Measurements from ENCODE around the gene ZNF519. TPM values are rescaled to one million over a fixed set of nuclear protein-coding genes. Genes with fewer than 3 reads are reported as not detected.
"Not testable (repeated sequence)": the region's sequence is repeated elsewhere in the genome, so short reads cannot be mapped to it uniquely, and the experiment has no call there.

Gene ZNF519
- total RNA-seq, 1 donor from 2014 or later, result 6.3 TPM

GRCh38 chr18:14147935-14148865 is 16.0 kb upstream of the ZNF519 start:
- not testable (repeated sequence) for H3K27ac ChIP-seq (ENCODE audit: low read depth, low read length); H3K36me3 ChIP-seq (ENCODE audit: control insufficient read depth in 3 of 3, insufficient read depth in 3 of 3, low read length in 3 of 3); H3K4me1 ChIP-seq (ENCODE audit: control insufficient read depth in 3 of 3, insufficient read depth in 3 of 3, low read length in 3 of 3); H3K27me3 ChIP-seq (ENCODE audit: control insufficient read depth in 3 of 3, insufficient read depth in 3 of 3, low read length in 3 of 3); H3K4me3 ChIP-seq (ENCODE audit: low read length in 3 of 3); H3K9me3 ChIP-seq (ENCODE audit: control insufficient read depth in 3 of 3, low read length in 3 of 3); H3K9ac ChIP-seq (ENCODE audit: low read depth in 1 of 3, low read length in 3 of 3)

- H3K9ac ChIP-seq (ENCODE audit: low read depth in 1 of 3, low read length in 3 of 3); H3K36me3 ChIP-seq (ENCODE audit: control insufficient read depth in 3 of 3, insufficient read depth in 3 of 3, low read length in 3 of 3); H3K27ac ChIP-seq (ENCODE audit: low read depth, low read length); H3K9me3 ChIP-seq (ENCODE audit: control insufficient read depth in 3 of 3, low read length in 3 of 3); H3K27me3 ChIP-seq (ENCODE audit: control insufficient read depth in 3 of 3, insufficient read depth in 3 of 3, low read length in 3 of 3); H3K4me3 ChIP-seq (ENCODE audit: low read length in 3 of 3); H3K4me1 ChIP-seq (ENCODE audit: control insufficient read depth in 3 of 3, insufficient read depth in 3 of 3, low read length in 3 of 3): not testable (repeated sequence)
Observed at GRCh38 chr18:14146771-14147170, 14.5 kb upstream of the ZNF519 start.

- H3K4me3 ChIP-seq (ENCODE audit: low read length in 3 of 3); H3K9me3 ChIP-seq (ENCODE audit: control insufficient read depth in 3 of 3, low read length in 3 of 3); H3K4me1 ChIP-seq (ENCODE audit: control insufficient read depth in 3 of 3, insufficient read depth in 3 of 3, low read length in 3 of 3); H3K27me3 ChIP-seq (ENCODE audit: control insufficient read depth in 3 of 3, insufficient read depth in 3 of 3, low read length in 3 of 3); H3K27ac ChIP-seq (ENCODE audit: low read depth, low read length); H3K36me3 ChIP-seq (ENCODE audit: control insufficient read depth in 3 of 3, insufficient read depth in 3 of 3, low read length in 3 of 3); H3K9ac ChIP-seq (ENCODE audit: low read depth in 1 of 3, low read length in 3 of 3): not testable (repeated sequence)
Observed at GRCh38 chr18:14145581-14146338, 13.5 kb upstream of the ZNF519 start.

- not testable (repeated sequence) for H3K9ac ChIP-seq (ENCODE audit: low read depth in 1 of 3, low read length in 3 of 3); H3K4me1 ChIP-seq (ENCODE audit: control insufficient read depth in 3 of 3, insufficient read depth in 3 of 3, low read length in 3 of 3); H3K36me3 ChIP-seq (ENCODE audit: control insufficient read depth in 3 of 3, insufficient read depth in 3 of 3, low read length in 3 of 3); H3K27ac ChIP-seq (ENCODE audit: low read depth, low read length); H3K9me3 ChIP-seq (ENCODE audit: control insufficient read depth in 3 of 3, low read length in 3 of 3); H3K4me3 ChIP-seq (ENCODE audit: low read length in 3 of 3); H3K27me3 ChIP-seq (ENCODE audit: control insufficient read depth in 3 of 3, insufficient read depth in 3 of 3, low read length in 3 of 3)
Observed at GRCh38 chr18:14145021-14145420, 12.8 kb upstream of the ZNF519 start.

GRCh38 chr18:14144628-14144895 is 12.3 kb upstream of the ZNF519 start:
- Histone ChIP-seq H3K9ac (ENCODE audit: low read depth in 1 of 3, low read length in 3 of 3) (no peak overlapping the region), H3K27ac (ENCODE audit: low read depth, low read length) (no peak overlapping the region), H3K4me1 (ENCODE audit: control insufficient read depth in 3 of 3, insufficient read depth in 3 of 3, low read length in 3 of 3) (no peaks in the 10 kb centered on the region)

GRCh38 chr18:14143871-14144627 is 11.8 kb upstream of the ZNF519 start:
- H3K4me3 ChIP-seq (ENCODE audit: low read length in 3 of 3); H3K27ac ChIP-seq (ENCODE audit: low read depth, low read length); H3K9me3 ChIP-seq (ENCODE audit: control insufficient read depth in 3 of 3, low read length in 3 of 3); H3K36me3 ChIP-seq (ENCODE audit: control insufficient read depth in 3 of 3, insufficient read depth in 3 of 3, low read length in 3 of 3); H3K27me3 ChIP-seq (ENCODE audit: control insufficient read depth in 3 of 3, insufficient read depth in 3 of 3, low read length in 3 of 3); H3K9ac ChIP-seq (ENCODE audit: low read depth in 1 of 3, low read length in 3 of 3); H3K4me1 ChIP-seq (ENCODE audit: control insufficient read depth in 3 of 3, insufficient read depth in 3 of 3, low read length in 3 of 3): not testable (repeated sequence)

More at GRCh38 chr18:14144628-14144895, 12.3 kb upstream of the ZNF519 start:
- Histone ChIP-seq H3K27me3 (ENCODE audit: control insufficient read depth in 3 of 3, insufficient read depth in 3 of 3, low read length in 3 of 3) (no peaks in the 10 kb centered on the region), H3K9me3 (ENCODE audit: control insufficient read depth in 3 of 3, low read length in 3 of 3) (no peaks in the 10 kb centered on the region), H3K36me3 (ENCODE audit: control insufficient read depth in 3 of 3, insufficient read depth in 3 of 3, low read length in 3 of 3) (no peaks in the 10 kb centered on the region), H3K4me3 (ENCODE audit: low read length in 3 of 3) (no peak overlapping the region)

- not testable (repeated sequence) for H3K4me3 ChIP-seq (ENCODE audit: low read length in 3 of 3); H3K4me1 ChIP-seq (ENCODE audit: control insufficient read depth in 3 of 3, insufficient read depth in 3 of 3, low read length in 3 of 3); H3K27ac ChIP-seq (ENCODE audit: low read depth, low read length); H3K9ac ChIP-seq (ENCODE audit: low read depth in 1 of 3, low read length in 3 of 3); H3K36me3 ChIP-seq (ENCODE audit: control insufficient read depth in 3 of 3, insufficient read depth in 3 of 3, low read length in 3 of 3); H3K27me3 ChIP-seq (ENCODE audit: control insufficient read depth in 3 of 3, insufficient read depth in 3 of 3, low read length in 3 of 3); H3K9me3 ChIP-seq (ENCODE audit: control insufficient read depth in 3 of 3, low read length in 3 of 3)
Observed at GRCh38 chr18:14143396-14143795, 11.2 kb upstream of the ZNF519 start.

GRCh38 chr18:14142177-14142576 is 9.9 kb upstream of the ZNF519 start:
- H3K9ac ChIP-seq (ENCODE audit: low read depth in 1 of 3, low read length in 3 of 3); H3K36me3 ChIP-seq (ENCODE audit: control insufficient read depth in 3 of 3, insufficient read depth in 3 of 3, low read length in 3 of 3); H3K9me3 ChIP-seq (ENCODE audit: control insufficient read depth in 3 of 3, low read length in 3 of 3); H3K4me1 ChIP-seq (ENCODE audit: control insufficient read depth in 3 of 3, insufficient read depth in 3 of 3, low read length in 3 of 3); H3K27me3 ChIP-seq (ENCODE audit: control insufficient read depth in 3 of 3, insufficient read depth in 3 of 3, low read length in 3 of 3); H3K4me3 ChIP-seq (ENCODE audit: low read length in 3 of 3); H3K27ac ChIP-seq (ENCODE audit: low read depth, low read length): not testable (repeated sequence)

- H3K9ac ChIP-seq (ENCODE audit: low read depth in 1 of 3, low read length in 3 of 3); H3K9me3 ChIP-seq (ENCODE audit: control insufficient read depth in 3 of 3, low read length in 3 of 3); H3K4me3 ChIP-seq (ENCODE audit: low read length in 3 of 3); H3K27ac ChIP-seq (ENCODE audit: low read depth, low read length); H3K4me1 ChIP-seq (ENCODE audit: control insufficient read depth in 3 of 3, insufficient read depth in 3 of 3, low read length in 3 of 3); H3K36me3 ChIP-seq (ENCODE audit: control insufficient read depth in 3 of 3, insufficient read depth in 3 of 3, low read length in 3 of 3); H3K27me3 ChIP-seq (ENCODE audit: control insufficient read depth in 3 of 3, insufficient read depth in 3 of 3, low read length in 3 of 3): not testable (repeated sequence)
Observed at GRCh38 chr18:14139583-14139982, 7.3 kb upstream of the ZNF519 start.

- not testable (repeated sequence) for H3K4me1 ChIP-seq (ENCODE audit: control insufficient read depth in 3 of 3, insufficient read depth in 3 of 3, low read length in 3 of 3); H3K27ac ChIP-seq (ENCODE audit: low read depth, low read length); H3K4me3 ChIP-seq (ENCODE audit: low read length in 3 of 3); H3K9me3 ChIP-seq (ENCODE audit: control insufficient read depth in 3 of 3, low read length in 3 of 3); H3K9ac ChIP-seq (ENCODE audit: low read depth in 1 of 3, low read length in 3 of 3); H3K27me3 ChIP-seq (ENCODE audit: control insufficient read depth in 3 of 3, insufficient read depth in 3 of 3, low read length in 3 of 3); H3K36me3 ChIP-seq (ENCODE audit: control insufficient read depth in 3 of 3, insufficient read depth in 3 of 3, low read length in 3 of 3)
Observed at GRCh38 chr18:14137971-14138370, 5.7 kb upstream of the ZNF519 start.

Measured in skeletal muscle tissue (tissue), 4 donors.